ENCODE data around the gene SDC3. TPM values are rescaled to one million over a fixed set of nuclear protein-coding genes. Genes with fewer than 3 reads are reported as not detected.

Gene SDC3
- total RNA-seq, 2 donors from 2014 or later: 0.11 TPM; not detected in 1

- H3K4me3 Mint-ChIP-seq: no peak overlapping the region
- H3K27ac Mint-ChIP-seq: no peak overlapping the region
- H3K36me3 Mint-ChIP-seq (ENCODE audit: low read depth): no peaks in the 10 kb centered on the region
- no peak for ATAC-seq (replicated peaks)
- H3K9me3 Mint-ChIP-seq: no peaks in the 10 kb centered on the region
- H3K4me1 Mint-ChIP-seq: no peaks in the 10 kb centered on the region
- H3K27me3 Mint-ChIP-seq: peaks cover under 1% of the 10 kb centered on the region
Measured at GRCh38 chr1:30914931-30915330, 6.4 kb upstream of the SDC3 start.

GRCh38 chr1:30914587-30914922, 6.0 kb upstream of the SDC3 start:
- H3K4me3 Mint-ChIP-seq: no peak overlapping the region
- no peak for ATAC-seq (replicated peaks)
- no peaks in the 10 kb centered on the region for H3K9me3 Mint-ChIP-seq
- peaks cover 2% of the 10 kb centered on the region for H3K36me3 Mint-ChIP-seq (ENCODE audit: low read depth)
- H3K27ac Mint-ChIP-seq: no peak overlapping the region
- H3K4me1 Mint-ChIP-seq: no peaks in the 10 kb centered on the region
- peaks cover 4% of the 10 kb centered on the region for H3K27me3 Mint-ChIP-seq

- Mint-ChIP-seq H3K36me3 (ENCODE audit: low read depth) (peaks cover 6% of the 10 kb centered on the region), H3K27me3 (peaks cover 10% of the 10 kb centered on the region)
Measured at GRCh38 chr1:30912913-30913652, 4.5 kb upstream of the SDC3 start.

GRCh38 chr1:30912224-30912623, 3.7 kb upstream of the SDC3 start:
- H3K27ac Mint-ChIP-seq: no peak overlapping the region
- no peak for ATAC-seq (replicated peaks)
- H3K36me3 Mint-ChIP-seq (ENCODE audit: low read depth): peaks cover 6% of the 10 kb centered on the region
- H3K27me3 Mint-ChIP-seq: peaks cover 15% of the 10 kb centered on the region
- no peak overlapping the region for H3K4me3 Mint-ChIP-seq
- H3K9me3 Mint-ChIP-seq: no peaks in the 10 kb centered on the region
- H3K4me1 Mint-ChIP-seq: peaks cover 12% of the 10 kb centered on the region

More at GRCh38 chr1:30912913-30913652, 4.5 kb upstream of the SDC3 start:
- no peaks in the 10 kb centered on the region for H3K9me3 Mint-ChIP-seq
- H3K27ac Mint-ChIP-seq: no peak overlapping the region
- ATAC-seq (replicated peaks): no peak
- H3K4me3 Mint-ChIP-seq: no peak overlapping the region
- peaks cover 7% of the 10 kb centered on the region for H3K4me1 Mint-ChIP-seq

- Mint-ChIP-seq H3K36me3 (ENCODE audit: low read depth) (peaks cover 6% of the 10 kb centered on the region), H3K9me3 (no peaks in the 10 kb centered on the region), H3K4me3 (no peak overlapping the region), H3K27ac (no peak overlapping the region), H3K27me3 (peaks cover 18% of the 10 kb centered on the region), H3K4me1 (peaks cover 13% of the 10 kb centered on the region)
- peak; percentile 70 for ATAC-seq (replicated peaks)
Measured at GRCh38 chr1:30911059-30911954, 2.7 kb upstream of the SDC3 start.

GRCh38 chr1:30909365-30910068, 959 bp upstream of the SDC3 start:
- H3K4me1 Mint-ChIP-seq: peaks cover 13% of the 10 kb centered on the region
- peaks cover 6% of the 10 kb centered on the region for H3K36me3 Mint-ChIP-seq (ENCODE audit: low read depth)
- peaks cover 23% of the 10 kb centered on the region for H3K27me3 Mint-ChIP-seq
- H3K27ac Mint-ChIP-seq: peak overlapping the region; percentile 54
- H3K4me3 Mint-ChIP-seq: peak overlapping the region; percentile 74
- no peak for ATAC-seq (replicated peaks)
- no peaks in the 10 kb centered on the region for H3K9me3 Mint-ChIP-seq

- H3K27me3 Mint-ChIP-seq: peaks cover 23% of the 10 kb centered on the region
- peaks cover 6% of the 10 kb centered on the region for H3K36me3 Mint-ChIP-seq (ENCODE audit: low read depth)
- H3K4me3 Mint-ChIP-seq: no peak overlapping the region
- H3K9me3 Mint-ChIP-seq: no peaks in the 10 kb centered on the region
- H3K27ac Mint-ChIP-seq: no peak overlapping the region
- ATAC-seq (replicated peaks): peak; percentile 25
- H3K4me1 Mint-ChIP-seq: peaks cover 13% of the 10 kb centered on the region
Measured at GRCh38 chr1:30908316-30908695, 252 bp downstream of the SDC3 start.

- Mint-ChIP-seq H3K27ac (no peak overlapping the region), H3K36me3 (ENCODE audit: low read depth) (peaks cover 6% of the 10 kb centered on the region), H3K4me3 (peak overlapping the region; percentile 74), H3K9me3 (no peaks in the 10 kb centered on the region), H3K27me3 (peaks cover 23% of the 10 kb centered on the region), H3K4me1 (peaks cover 13% of the 10 kb centered on the region)
- no peak for ATAC-seq (replicated peaks)
Measured at GRCh38 chr1:30907481-30908315, 860 bp downstream of the SDC3 start.

GRCh38 chr1:30906631-30907441, 1.7 kb downstream of the SDC3 start:
- Mint-ChIP-seq H3K9me3 (no peaks in the 10 kb centered on the region), H3K27me3 (peaks cover 23% of the 10 kb centered on the region), H3K36me3 (ENCODE audit: low read depth) (peaks cover 6% of the 10 kb centered on the region), H3K27ac (no peak overlapping the region), H3K4me3 (peak overlapping the region; percentile 74), H3K4me1 (peaks cover 13% of the 10 kb centered on the region)
- ATAC-seq (replicated peaks): no peak

GRCh38 chr1:30905916-30906620, 2.5 kb downstream of the SDC3 start:
- ATAC-seq (replicated peaks): no peak
- peaks cover 13% of the 10 kb centered on the region for H3K4me1 Mint-ChIP-seq
- H3K9me3 Mint-ChIP-seq: no peaks in the 10 kb centered on the region
- peaks cover 6% of the 10 kb centered on the region for H3K36me3 Mint-ChIP-seq (ENCODE audit: low read depth)
- H3K27me3 Mint-ChIP-seq: peaks cover 23% of the 10 kb centered on the region
- no peak overlapping the region for H3K27ac Mint-ChIP-seq
- no peak overlapping the region for H3K4me3 Mint-ChIP-seq

- H3K27ac Mint-ChIP-seq: no peak overlapping the region
- H3K36me3 Mint-ChIP-seq (ENCODE audit: low read depth): peaks cover 6% of the 10 kb centered on the region
- H3K4me1 Mint-ChIP-seq: peaks cover 13% of the 10 kb centered on the region
- H3K27me3 Mint-ChIP-seq: peaks cover 23% of the 10 kb centered on the region
- H3K9me3 Mint-ChIP-seq: no peaks in the 10 kb centered on the region
- no peak for ATAC-seq (replicated peaks)
- no peak overlapping the region for H3K4me3 Mint-ChIP-seq
Measured at GRCh38 chr1:30905403-30905802, 3.2 kb downstream of the SDC3 start.

- no peak for ATAC-seq (replicated peaks)
- Mint-ChIP-seq H3K27me3 (peaks cover 23% of the 10 kb centered on the region), H3K9me3 (no peaks in the 10 kb centered on the region)
Measured at GRCh38 chr1:30904962-30905335, 3.6 kb downstream of the SDC3 start.

More at GRCh38 chr1:30904962-30905335, 3.6 kb downstream of the SDC3 start:
- H3K36me3 Mint-ChIP-seq (ENCODE audit: low read depth): peaks cover 6% of the 10 kb centered on the region
- H3K27ac Mint-ChIP-seq: no peak overlapping the region
- peaks cover 13% of the 10 kb centered on the region for H3K4me1 Mint-ChIP-seq
- H3K4me3 Mint-ChIP-seq: no peak overlapping the region

Data from activated T-helper 17 cell treated with anti-CD3 and anti-CD28 coated beads, Interleukin-2, amount 50 U/mL, for 72 hours (primary cell).